ENCODE results near the gene HTR3D. TPM values are rescaled to one million over a fixed set of nuclear protein-coding genes. Genes with fewer than 3 reads are reported as not detected.
A peak's percentile ranks its signal among the peaks of the same experiment; 100 is the strongest.

The HTR3D gene
- total and polyA plus RNA-seq, 12 donors = not detected

DNA sequence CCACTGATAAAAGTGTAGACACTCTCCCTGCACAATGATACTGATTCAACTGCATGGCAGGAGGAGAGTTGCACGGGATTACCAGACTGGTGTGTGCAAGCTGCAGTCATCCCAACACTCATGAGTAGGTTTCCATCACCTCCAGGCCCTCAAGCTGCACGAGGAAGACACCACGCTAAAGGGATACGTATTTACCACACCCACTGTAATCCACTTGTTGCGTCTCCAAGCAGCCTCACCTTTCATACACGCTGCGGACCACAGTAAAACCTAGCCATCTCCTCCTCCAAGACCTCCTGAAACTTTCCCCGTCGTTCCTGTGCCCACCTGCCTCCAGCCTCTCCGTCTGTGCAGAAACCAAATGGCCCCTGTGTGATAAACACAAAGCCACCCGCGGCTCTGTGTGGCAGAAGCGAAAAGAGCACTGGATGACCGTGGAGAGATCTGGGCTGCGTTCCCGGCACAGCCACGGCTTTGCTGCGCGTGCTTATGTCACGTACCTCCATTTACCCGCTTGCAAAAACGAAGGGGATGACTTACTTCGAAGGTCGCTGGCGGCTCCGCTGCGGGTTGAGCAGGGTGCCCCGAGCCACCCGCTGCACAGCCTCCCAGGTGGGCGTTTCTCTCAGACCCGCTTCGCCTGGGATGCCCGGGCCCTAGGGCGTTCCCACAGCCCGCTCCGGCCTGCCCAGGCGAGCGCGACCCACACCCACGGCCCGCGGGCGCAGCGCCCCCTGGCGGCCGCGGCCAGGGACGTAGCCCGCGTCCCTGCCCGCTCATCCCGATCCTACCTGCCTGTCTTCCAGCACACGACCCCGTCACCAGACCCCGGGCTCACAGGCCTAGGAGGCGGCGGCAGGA is 14.5 kb upstream of the HTR3D start:
- peaks cover 0 to 23% (median 0%) of the 10 kb centered on the region in 9 donors for H3K36me3 ChIP-seq
- peaks cover 0 to 37% (median 22%) of the 10 kb centered on the region in 9 donors for H3K4me1 ChIP-seq
- H3K9me3 ChIP-seq = no peaks in the 10 kb centered on the region
- intact Hi-C loops (cut with DNase I) = loop anchor here in 8 of 10 donors (2.0 to 10.0 kb wide), 11 partner anchors 115 to 235 kb away; partner anchors contain the start of genes EIF2B5 (in 4 of the 8), ABCF3 (in 1 of the 8), ALG3 (in 1 of the 8) and EEF1AKMT4 (in 1 of the 8)
- WGBS, 2 donors = 6 to 7% methylated on average over 56 to 57 of the region's 57 CpGs
- H3K27ac ChIP-seq = peak overlapping the region; percentile 5 to 91 (median 85)
- TF ChIP-seq, protein P1, sequence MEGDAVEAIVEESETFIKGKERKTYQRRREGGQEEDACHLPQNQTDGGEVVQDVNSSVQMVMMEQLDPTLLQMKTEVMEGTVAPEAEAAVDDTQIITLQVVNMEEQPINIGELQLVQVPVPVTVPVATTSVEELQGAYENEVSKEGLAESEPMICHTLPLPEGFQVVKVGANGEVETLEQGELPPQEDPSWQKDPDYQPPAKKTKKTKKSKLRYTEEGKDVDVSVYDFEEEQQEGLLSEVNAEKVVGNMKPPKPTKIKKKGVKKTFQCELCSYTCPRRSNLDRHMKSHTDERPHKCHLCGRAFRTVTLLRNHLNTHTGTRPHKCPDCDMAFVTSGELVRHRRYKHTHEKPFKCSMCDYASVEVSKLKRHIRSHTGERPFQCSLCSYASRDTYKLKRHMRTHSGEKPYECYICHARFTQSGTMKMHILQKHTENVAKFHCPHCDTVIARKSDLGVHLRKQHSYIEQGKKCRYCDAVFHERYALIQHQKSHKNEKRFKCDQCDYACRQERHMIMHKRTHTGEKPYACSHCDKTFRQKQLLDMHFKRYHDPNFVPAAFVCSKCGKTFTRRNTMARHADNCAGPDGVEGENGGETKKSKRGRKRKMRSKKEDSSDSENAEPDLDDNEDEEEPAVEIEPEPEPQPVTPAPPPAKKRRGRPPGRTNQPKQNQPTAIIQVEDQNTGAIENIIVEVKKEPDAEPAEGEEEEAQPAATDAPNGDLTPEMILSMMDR (IDR thresholded peaks at IDR 0.05) = peak; percentile 85 to 98 (median 96)
- H3K4me3 ChIP-seq = peak overlapping the region; percentile 82 to 100 (median 94)
- no peaks in the 10 kb centered on the region for H3K27me3 ChIP-seq
- ATAC-seq = peak; percentile 82 to 94 (median 90)
- DNase-seq = peak; percentile 38 to 74

DNA sequence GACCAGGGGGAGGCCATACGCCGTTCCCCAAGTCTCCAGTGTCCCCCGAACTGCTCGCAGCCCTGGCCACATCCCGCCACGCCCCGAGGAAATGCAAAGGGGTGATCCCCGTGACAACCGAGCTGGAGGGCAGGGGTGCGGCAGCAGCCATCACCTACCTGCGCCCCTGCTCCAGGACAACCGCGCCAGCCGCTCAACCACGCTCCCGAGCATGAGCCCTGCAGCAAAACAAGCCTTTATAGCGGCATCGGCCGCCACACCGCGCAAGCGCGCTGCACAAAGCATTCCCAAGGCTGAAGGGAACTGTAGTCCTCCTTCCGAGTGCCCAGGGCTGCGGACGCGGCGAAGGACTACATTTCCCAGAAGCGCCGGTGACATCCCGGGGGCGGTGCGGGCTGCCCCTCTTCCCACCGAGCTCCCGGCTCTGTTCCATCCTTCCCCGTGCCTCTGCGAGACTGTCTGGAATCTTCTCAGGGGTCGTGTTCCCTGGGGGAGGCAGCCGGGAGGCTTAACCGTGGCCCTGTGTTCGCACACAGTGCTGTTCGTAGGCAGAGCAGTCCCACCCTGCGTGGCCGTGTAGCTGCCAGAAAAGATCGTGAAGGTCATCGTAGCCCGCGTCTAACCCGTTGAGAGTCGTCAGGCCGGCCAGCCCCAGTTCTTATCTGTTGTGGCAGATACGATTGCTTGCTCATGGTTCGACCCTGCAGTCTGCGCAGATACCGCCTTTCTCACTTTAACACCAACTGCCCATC is 13.7 kb upstream of the HTR3D start, which contains the start of gene ABCC5:
TSS of gene ABCC5 (minus strand) at position 213 of the 752 bp plus-strand sequence. CDS start 3,492 bp downstream, outside the sequence.
- peaks cover 0 to 15% (median 0%) of the 10 kb centered on the region in 9 donors for H3K36me3 ChIP-seq
- H3K4me3 ChIP-seq = peak within 1 kb of the TSS; percentile 82 to 100 (median 94)
- H3K27me3 ChIP-seq = no peaks in the 10 kb centered on the region
- DNase-seq (peak; percentile 94), ATAC-seq (peak; percentile 95 to 99 (median 98))
- H3K9me3 ChIP-seq = no peaks in the 10 kb centered on the region
- peaks cover 0 to 42% (median 21%) of the 10 kb centered on the region in 9 donors for H3K4me1 ChIP-seq
- TF ChIP-seq, protein P1 (IDR thresholded peaks at IDR 0.05) = peak in 8 of 9 donors; percentile 2 to 60 (median 54)
- intact Hi-C loops (cut with DNase I) = loop anchor here in 8 of 10 donors (2.0 to 10.0 kb wide), 11 partner anchors 114 to 234 kb away; partner anchors contain the start of genes EIF2B5 (in 4 of the 8), ABCF3 (in 1 of the 8), ALG3 (in 1 of the 8) and EEF1AKMT4 (in 1 of the 8)
- WGBS, 2 donors = 0% methylated on average over 54 to 55 of the region's 55 CpGs
- H3K27ac ChIP-seq = peak within 1 kb of the TSS; percentile 57 to 91 (median 85)

GRCh38 chr3:184018424-184018973 is 13.0 kb upstream of the HTR3D start:
- DNase-seq (no peak), ATAC-seq (no peak)
- Histone ChIP-seq H3K4me1 (peaks cover 0 to 43% (median 15%) of the 10 kb centered on the region in 9 donors), H3K4me3 (peak overlapping the region in 9 of 10 donors; percentile 82 to 100 (median 92)), H3K36me3 (peaks cover 0 to 9% (median 0%) of the 10 kb centered on the region in 9 donors), H3K27ac (peak overlapping the region; percentile 57 to 91 (median 85)), H3K27me3 (no peaks in the 10 kb centered on the region), H3K9me3 (no peaks in the 10 kb centered on the region)
- intact Hi-C loops (cut with DNase I) = loop anchor here in 6 of 10 donors (5.0 to 10.0 kb wide), 8 partner anchors 114 to 234 kb away; partner anchors contain the start of genes EIF2B5 (in 2 of the 6), ABCF3 (in 1 of the 6), ALG3 (in 1 of the 6) and EEF1AKMT4 (in 1 of the 6)
- 89 to 90% methylated on average over 21 of the region's 21 CpGs for WGBS, 2 donors
- TF ChIP-seq, protein P1 (IDR thresholded peaks at IDR 0.05) = no peak

All from heart right ventricle (tissue), 16 donors.